Activated gamma-delta T cell (primary cell): Measurements from ENCODE around the gene SLC35B2.

Experiments used
- DNase-seq: peaks from one replicate; lab custom pipeline; 2025; lab: John Stamatoyannopoulos, UW

SLC35B2 gene

DNA sequence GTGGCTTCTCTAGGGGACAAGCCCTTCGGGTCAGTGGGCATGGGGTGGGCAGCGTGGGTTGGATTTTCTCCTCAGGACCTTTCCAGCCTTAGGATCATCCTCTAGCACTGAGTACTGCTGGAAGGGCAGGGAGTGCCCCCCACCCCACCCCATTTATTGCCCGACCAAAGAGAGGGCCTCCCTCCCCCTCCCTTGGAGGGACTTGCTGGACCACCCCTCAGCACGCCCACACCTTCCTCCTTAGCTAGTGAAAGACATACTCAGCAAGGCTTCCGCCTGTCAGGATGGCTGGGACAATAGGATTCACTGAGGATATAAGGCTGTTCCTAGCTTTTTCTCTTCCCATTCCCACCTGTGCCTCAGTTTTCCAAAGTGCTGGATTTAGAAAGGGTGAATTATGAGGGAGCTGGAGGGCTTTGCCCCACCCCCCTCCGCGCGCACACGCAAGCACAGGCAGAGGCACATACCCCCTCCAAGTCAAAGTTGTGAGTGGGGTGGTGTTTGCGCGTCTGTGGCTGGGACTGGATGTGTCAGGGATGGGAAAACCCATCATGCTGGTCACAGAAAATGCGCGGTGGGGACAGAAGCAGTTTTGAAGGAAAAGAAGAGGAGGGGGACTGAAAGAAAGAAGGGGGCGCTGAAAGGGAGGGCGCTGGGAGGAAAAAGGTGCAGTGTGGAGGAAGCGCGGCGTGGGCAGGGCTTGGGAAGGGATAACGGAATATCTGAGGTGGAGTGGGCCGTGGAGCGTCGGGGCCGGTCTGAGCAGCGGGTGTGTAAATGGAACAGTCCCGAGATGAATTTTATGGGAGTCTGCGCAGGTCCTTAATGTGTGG is 34.6 kb downstream of the SLC35B2 start:
- no peak for DNase-seq

DNA sequence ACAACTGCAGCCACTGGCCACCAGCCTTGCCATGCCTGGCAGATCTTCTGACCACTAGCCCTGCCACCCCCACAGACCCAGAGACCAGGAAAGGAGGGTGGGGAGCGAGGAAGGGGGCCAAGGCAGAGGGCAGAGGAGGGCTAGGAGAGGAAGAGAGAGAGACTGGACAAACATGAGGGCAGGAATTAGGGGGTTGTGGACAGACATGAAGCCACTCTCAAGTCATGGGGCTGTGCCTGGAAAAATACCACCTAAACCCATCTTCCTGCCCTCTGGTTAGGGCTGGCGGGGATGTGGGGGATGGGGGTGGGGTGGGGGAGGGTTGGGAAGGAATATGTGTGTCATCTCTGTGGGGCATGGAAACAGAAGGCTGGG is 35.4 kb downstream of the SLC35B2 start:
- DNase-seq: no peak

DNA sequence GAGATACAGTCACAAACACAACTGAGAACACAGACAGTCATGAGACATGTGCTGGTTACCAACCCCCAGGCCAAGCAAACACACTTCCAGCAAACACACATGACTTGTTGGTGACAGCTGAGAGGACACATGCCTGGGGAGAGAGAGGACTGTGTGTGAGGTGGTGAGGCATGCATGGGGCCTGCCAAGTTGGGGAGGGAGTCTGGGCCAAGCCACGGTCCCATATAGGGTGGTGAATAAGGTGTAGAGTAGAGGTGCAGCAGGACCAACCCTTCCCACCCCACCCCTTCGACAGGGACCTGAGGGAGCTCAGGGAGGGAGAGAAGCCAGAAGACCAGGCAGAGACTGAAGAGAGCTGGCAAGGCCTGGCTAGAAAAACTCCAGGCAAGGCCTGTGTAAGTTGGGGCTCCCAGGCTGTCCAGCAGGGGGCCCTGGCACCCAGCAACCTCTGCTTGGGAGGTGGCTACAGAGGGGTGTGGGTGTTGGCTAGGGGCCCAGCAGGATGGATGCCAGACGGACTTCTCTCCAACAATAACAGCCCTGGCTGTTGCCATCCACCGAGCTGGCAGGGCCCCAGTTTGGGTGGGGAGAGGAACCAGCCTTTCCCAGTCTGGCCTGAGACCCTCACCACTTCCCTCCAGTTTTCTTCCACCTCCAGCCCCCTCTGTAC is 35.9 kb downstream of the SLC35B2 start:
- no peak for DNase-seq

DNA sequence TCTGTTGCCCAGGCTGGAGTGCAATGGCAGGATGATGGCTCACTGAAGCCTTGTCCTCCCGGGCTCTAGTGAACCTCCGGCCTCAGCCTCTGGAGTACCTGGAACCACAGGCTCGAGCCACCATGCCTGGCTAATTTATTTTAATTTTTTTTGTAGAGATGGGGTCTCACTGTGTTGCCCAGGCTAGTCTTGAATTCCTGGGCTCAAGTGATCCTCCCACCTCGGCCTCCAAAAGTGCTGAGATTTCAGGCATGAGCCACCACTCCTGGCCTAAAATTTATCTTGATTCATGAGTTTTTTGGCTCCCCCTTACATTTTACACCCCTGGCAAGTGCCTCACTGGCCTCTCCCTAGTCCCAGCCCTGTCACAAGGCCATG is 36.4 kb downstream of the SLC35B2 start:
- no peak for DNase-seq

DNA sequence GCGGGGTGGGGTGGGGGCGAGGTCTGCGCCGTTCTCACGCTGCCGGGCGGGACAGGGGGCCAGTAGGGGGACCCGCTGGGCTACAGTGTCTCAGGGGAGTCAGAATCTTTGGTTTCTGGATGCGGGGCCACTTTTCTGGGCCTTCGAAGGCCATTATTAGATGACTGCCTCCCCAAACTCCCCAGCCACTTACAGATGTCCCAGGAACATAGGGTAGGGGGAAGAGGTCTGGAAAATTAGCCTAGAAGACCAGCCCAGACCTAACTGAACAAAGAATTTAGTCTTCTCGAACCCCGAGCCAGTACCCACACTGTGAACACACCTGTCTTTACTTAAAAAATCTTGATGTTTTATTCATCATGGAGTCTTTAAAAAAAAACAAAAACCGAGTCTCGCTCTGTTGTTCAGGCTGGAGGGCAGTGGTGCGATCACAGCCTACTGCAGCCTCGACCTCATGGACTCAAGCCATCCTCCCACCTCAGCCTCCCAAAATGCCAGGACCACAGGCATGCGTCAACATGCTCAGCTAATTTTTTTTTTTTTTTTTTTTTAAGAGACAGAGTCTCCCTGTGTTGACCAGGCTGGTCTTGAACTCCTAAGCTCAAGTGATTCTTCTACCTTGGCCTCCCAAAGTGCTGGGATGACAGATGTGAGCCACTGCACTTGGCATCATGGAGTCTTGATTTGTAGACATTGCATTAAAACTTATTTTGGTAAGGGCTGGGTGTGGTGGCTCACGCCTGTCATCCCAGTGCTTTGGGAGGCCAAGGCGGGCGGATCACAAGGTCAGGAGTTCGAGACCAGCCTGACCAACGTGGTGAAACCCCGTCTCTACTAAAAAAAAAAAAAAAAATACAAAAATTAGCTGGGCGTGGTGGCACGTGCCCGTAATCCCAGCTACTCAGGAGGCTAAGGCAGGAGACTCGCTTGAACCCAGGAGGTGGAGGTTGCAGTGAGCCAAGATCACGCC is 37.2 kb downstream of the SLC35B2 start:
- DNase-seq: no peak

DNA sequence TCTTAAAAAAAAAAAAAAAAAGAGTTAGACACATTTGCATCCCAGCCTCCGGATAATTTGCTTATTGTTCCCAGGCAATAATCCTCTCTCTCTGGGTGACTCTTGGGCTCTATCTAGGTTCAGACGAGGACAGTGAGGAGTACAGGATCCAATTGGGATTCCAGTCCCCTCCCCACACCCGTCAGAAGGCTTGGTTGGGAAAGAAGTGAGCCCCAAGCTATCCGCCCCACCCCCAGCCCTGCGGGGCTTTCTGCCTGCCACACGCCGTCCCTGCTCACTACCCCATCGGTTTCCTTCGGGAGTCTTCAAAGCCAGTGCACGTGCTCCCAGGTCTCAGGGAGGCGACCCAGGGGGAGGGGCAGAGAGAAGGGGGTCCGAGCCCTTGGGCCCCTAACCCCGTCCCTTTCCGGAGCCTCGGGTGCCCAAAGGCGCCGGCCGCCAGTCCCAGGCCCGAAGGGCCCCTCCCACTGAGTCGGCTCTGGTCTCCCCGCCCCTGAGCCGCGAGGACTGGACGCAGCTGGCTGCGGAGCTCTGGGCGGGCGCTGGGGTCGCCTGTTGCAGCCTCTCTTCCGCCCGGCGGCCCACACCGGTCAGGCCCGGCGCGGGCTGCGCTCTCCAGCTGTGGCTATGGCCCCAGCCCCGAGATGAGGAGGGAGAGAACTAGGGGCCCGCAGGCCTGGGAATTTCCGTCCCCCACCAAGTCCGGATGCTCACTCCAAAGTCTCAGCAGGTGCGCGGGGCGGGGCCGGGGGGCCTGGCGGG is 38.1 kb downstream of the SLC35B2 start:
- DNase-seq: no peak

DNA sequence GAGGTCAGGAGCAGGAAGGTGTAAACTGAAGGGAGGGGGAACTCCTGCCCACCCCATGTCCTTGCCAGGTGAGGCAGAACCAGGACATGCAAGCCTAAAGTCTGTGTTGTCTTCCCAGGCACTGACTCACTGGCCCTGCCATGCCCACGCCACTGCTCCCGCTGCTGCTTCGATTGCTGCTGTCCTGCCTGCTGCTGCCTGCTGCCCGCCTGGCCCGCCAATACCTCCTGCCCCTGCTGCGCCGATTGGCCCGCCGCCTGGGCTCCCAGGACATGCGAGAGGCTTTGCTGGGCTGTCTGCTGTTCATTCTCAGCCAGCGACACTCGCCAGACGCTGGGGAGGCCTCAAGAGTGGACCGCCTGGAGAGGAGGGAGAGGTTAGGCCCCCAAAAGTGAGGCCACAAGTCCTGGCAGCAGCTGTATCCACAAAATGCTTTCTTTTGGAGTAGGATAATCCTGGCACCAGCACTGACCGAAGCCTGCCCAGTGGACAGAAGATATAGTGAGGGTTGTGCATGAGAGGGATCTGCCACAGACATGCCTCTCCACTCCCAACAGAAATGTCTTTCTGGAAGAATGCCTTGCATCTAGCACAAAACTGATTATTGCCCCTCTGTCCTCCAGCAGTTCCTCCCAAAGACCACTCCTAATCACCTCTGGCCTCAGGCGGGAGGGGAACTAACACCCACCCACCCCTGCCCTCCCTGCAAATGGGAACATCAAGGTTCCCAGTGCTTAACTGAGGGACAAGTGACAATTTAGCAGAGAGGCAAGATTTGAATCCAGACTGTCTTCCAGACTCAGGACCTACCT is 39.8 kb downstream of the SLC35B2 start:
- DNase-seq: no peak

DNA sequence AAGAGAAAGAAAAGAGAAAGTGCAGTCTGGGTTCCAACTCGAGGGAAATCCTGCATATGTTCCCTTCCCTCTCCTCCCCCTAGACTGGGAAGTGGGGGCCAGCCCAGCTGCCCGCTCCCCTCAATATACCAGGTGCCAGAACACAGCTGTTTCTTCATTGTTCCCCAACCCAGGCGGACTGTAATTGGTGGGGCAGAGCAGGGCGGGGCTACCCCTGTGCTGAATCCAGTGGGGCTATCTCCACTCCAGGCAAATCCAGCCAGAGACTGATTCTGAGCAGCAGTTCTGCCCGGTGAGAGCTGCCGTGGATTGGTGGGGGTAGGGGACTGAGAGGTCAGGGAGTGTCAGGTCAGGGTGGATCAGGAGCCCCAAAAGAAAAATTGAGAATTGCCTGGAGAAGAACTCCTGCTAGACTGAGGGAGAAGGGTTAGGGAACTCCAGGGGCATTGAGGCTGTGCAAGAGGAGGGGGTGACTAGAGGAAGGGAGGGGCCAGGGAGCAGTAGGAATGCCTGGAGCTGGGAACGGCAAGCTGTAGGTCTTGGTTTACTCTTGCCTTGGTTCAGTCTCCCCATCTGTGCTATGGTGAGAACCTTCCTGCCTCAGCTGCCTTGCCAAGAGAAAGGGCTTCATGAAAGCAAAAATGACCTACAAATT is 40.5 kb downstream of the SLC35B2 start, which contains the start of gene MYMX:
MYMX (plus strand) TSS at position 250 of the 655 bp plus-strand sequence. CDS start 546 bp downstream, outside the sequence.
- DNase-seq: no peak

DNA sequence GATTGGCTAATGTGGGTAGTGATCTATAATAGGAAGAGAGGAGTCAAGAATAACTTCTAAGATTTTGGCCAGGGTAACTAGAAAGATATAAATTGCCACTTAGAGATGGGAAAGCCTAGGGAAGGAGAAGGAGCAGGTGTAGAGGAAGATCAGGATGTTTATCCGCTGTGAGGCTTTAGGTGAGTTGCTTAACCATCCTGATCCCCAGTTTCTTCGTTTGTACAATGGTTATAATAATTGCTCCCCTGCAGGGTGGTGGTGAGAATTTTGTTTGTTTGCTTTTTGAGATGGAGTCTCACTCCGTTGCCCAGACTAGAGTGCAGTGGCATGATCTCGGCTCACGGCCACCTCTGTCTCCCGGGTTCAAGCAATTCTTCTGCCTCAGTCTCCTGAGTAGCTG is 43.0 kb downstream of the SLC35B2 start:
- no peak for DNase-seq

DNA sequence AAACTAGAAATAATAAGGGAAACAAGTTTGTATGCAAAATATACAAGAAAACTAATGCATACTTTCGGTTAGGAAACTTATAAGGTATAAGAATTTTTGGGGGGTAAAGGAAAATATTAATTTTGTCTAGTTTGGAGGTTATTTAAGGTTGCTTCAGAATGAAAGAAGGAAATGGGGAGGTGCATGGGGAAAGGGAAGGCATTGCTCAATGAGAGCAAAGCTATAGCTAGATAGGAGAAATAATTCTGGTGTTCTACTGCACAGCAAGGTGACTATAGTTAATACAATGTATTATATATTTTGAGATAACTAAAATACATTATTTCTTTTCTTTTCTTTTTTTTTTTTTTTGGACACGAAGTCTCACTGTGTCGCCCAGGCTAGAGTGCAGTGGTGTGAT is 46.0 kb downstream of the SLC35B2 start:
- no peak for DNase-seq

DNA sequence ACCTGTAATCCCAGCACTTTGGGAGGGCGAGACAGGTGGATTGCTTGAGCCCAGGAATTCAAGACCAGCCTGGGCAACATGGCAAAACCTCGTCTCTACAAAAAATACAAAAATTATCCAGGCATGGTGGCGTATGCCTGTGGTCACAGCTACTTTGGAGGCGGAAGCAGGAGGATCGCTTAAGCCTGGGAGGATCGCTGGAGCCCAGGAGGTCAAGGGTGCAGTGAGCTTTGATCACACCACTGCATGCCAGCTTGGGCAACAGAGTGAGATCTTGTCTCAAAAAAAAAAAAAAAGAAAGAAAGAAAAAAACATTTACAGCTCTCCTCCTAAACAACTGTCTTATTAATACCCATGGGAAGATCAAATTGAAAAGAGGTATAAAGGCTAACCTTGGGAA is 49.4 kb downstream of the SLC35B2 start:
- DNase-seq: no peak
